Uterus (tissue), 2 donors: ENCODE results near the gene ZNF791.

Source experiments
- POLR2A ChIP-seq, 2 donors: fragments of 450-650 bp; IDR thresholded peaks; one replicate each; pipeline ENCODE4 v1.6.1; 2016; ENCODE audit warnings: antibody characterized with exemption in 2 of 2, mild to moderate bottlenecking in 1 of 2, moderate library complexity in 1 of 2
- TF ChIP-seq, protein P1 (sequence below), 4 experiments: fragments of 200-600 bp in 2 of 4; fragments of 450-650 bp in 2 of 4; sonication (generic) in 2 of 4; IDR thresholded peaks; one replicate each; pipeline ENCODE4 v1.5.1; 2016 to 2019; ENCODE audit warnings: antibody characterized with exemption in 4 of 4, mild to moderate bottlenecking in 2 of 4, moderate library complexity in 1 of 4

DNA sequence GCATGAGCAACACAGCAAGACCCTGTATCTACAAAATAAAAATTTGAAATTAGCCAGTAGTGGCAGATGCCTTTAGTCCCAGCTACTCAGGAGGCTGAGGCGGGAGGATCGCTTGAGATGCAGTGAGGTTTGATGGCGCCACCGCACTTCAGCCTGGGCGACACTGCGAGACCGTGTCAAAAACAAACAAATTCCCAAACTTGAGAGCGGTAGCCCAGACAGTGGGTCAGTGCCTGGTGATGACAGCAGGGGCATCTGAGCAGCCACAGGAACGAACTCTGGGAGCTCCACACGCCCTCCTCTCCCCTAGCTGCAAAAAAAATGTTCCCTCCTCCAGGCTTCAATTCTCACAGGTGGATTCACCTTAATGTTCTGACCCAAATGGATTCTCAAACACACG lies 14.2 kb upstream of the ZNF791 start:
- TF ChIP-seq, protein P1, sequence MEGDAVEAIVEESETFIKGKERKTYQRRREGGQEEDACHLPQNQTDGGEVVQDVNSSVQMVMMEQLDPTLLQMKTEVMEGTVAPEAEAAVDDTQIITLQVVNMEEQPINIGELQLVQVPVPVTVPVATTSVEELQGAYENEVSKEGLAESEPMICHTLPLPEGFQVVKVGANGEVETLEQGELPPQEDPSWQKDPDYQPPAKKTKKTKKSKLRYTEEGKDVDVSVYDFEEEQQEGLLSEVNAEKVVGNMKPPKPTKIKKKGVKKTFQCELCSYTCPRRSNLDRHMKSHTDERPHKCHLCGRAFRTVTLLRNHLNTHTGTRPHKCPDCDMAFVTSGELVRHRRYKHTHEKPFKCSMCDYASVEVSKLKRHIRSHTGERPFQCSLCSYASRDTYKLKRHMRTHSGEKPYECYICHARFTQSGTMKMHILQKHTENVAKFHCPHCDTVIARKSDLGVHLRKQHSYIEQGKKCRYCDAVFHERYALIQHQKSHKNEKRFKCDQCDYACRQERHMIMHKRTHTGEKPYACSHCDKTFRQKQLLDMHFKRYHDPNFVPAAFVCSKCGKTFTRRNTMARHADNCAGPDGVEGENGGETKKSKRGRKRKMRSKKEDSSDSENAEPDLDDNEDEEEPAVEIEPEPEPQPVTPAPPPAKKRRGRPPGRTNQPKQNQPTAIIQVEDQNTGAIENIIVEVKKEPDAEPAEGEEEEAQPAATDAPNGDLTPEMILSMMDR (IDR thresholded peaks at IDR 0.05): no peak
- no peak for TF ChIP-seq POLR2A (IDR thresholded peaks at IDR 0.05)
